GM23338 (cell line): Measurements from ENCODE around the gene COL6A3. TPM values are rescaled to one million over a fixed set of nuclear protein-coding genes. Genes with fewer than 3 reads are reported as not detected.

Experiments used
- ATAC-seq: fragments of 200-7000 bp; cut with Tn5 transposase; 3 replicates; pipeline ENCODE4 v1.9.1; 2020
- DNase-seq: peaks from one replicate; pipeline ENCODE4 v3.0.0-alpha.2; 2015; ENCODE audit warnings: low spot score
- H2AFZ ChIP-seq: fragments of 200-600 bp; sonication (generic); 2 replicates; pipeline ENCODE4 v1.8.0; 2016; ENCODE audit warnings: antibody characterized with exemption, mild to moderate bottlenecking, moderate library complexity
- H3F3A ChIP-seq: fragments of 200-600 bp; sonication (generic); replicated peaks from 2 replicates; pipeline ENCODE4 v1.8.0; 2017; ENCODE audit warnings: antibody characterized with exemption, mixed run types, low read depth
- H3K27ac ChIP-seq: fragments of 200-600 bp; sonication (generic); 2 replicates; pipeline ENCODE4 v1.6.1; 2016; ENCODE audit warnings: low read depth
- H3K27me3 ChIP-seq: fragments of 200-600 bp; sonication (generic); 2 replicates; pipeline ENCODE4 v1.8.0; 2016; ENCODE audit warnings: mild to moderate bottlenecking, mixed run types, moderate library complexity; ENCODE audit not compliant: insufficient read depth
- H3K36me3 ChIP-seq: fragments of 200-600 bp; sonication (generic); 2 replicates; pipeline ENCODE4 v1.8.0; 2016; ENCODE audit warnings: mild to moderate bottlenecking; ENCODE audit not compliant: insufficient read depth
- H3K4me1 ChIP-seq: fragments of 200-600 bp; sonication (generic); 2 replicates; pipeline ENCODE4 v1.8.0; 2016; ENCODE audit warnings: mild to moderate bottlenecking, moderate library complexity; ENCODE audit not compliant: insufficient read depth
- H3K4me2 ChIP-seq: fragments of 200-600 bp; sonication (generic); 2 replicates; pipeline ENCODE4 v1.7.1; 2017; ENCODE audit warnings: mixed run types
- H3K4me3 ChIP-seq: fragments of 200-600 bp; sonication (generic); 2 replicates; pipeline ENCODE4 v1.6.1; 2016; ENCODE audit warnings: mixed run types
- H3K79me2 ChIP-seq: fragments of 200-600 bp; sonication (generic); replicated peaks from 2 replicates; pipeline ENCODE4 v1.8.0; 2017; ENCODE audit warnings: mild to moderate bottlenecking; ENCODE audit not compliant: insufficient read depth
- H3K9me2 ChIP-seq: fragments of 200-600 bp; sonication (generic); 2 replicates; pipeline ENCODE4 v1.8.0; 2017; ENCODE audit not compliant: insufficient read depth
- H4K20me1 ChIP-seq: fragments of 200-600 bp; sonication (generic); replicated peaks from 2 replicates; pipeline ENCODE4 v1.8.0; 2017; ENCODE audit warnings: mild to moderate bottlenecking; ENCODE audit not compliant: insufficient read depth
- H3K27ac Mint-ChIP-seq: 2 replicates; pipeline ENCODE4 v1.8.0; 2020; ENCODE audit warnings: inconsistent platforms, mild to moderate bottlenecking, moderate library complexity, mixed read lengths
- H3K27me3 Mint-ChIP-seq: 3 replicates; pipeline ENCODE4 v1.8.0; 2022; ENCODE audit warnings: low read depth, mild to moderate bottlenecking, moderate library complexity, mixed read lengths, inconsistent platforms; ENCODE audit not compliant: insufficient read depth, poor library complexity
- H3K36me3 Mint-ChIP-seq: 3 replicates; pipeline ENCODE4 v1.8.0; 2021; ENCODE audit warnings: low read depth, mild to moderate bottlenecking, inconsistent platforms, moderate library complexity, mixed read lengths
- H3K4me1 Mint-ChIP-seq: 3 replicates; pipeline ENCODE4 v1.8.0; 2020; ENCODE audit warnings: mild to moderate bottlenecking, inconsistent platforms, mixed read lengths
- H3K4me3 Mint-ChIP-seq: 3 replicates; pipeline ENCODE4 v1.8.0; 2021; ENCODE audit warnings: moderate library complexity, mild to moderate bottlenecking, inconsistent platforms, mixed read lengths
- H3K9me3 Mint-ChIP-seq: 3 replicates; pipeline ENCODE4 v1.8.0; 2020; ENCODE audit warnings: moderate library complexity, mild to moderate bottlenecking, inconsistent platforms, mixed read lengths
- CREB1 ChIP-seq: fragments of 250-450 bp; sonication (Bioruptor Pico); IDR thresholded peaks from 2 replicates; pipeline ENCODE4 v1.5.0; 2020; ENCODE audit warnings: low read depth, mild to moderate bottlenecking, moderate library complexity
- CTCF ChIP-seq, 2 experiments: fragments of 200-600 bp in 1 of 2; sonication (generic) in 1 of 2; conservative IDR thresholded peaks; 2 replicates each; pipeline versions ENCODE4 v1.5.1 to v1.6.1; 2016 to 2017; ENCODE audit warnings: antibody characterized with exemption in 2 of 2, low read depth in 2 of 2, mild to moderate bottlenecking in 2 of 2, moderate library complexity in 1 of 2
- EZH2phosphoT487 ChIP-seq: fragments of 200-600 bp; sonication (generic); IDR thresholded peaks from one replicate; pipeline ENCODE4 v1.8.1; 2018; ENCODE audit warnings: antibody characterized with exemption; ENCODE audit not compliant: unreplicated experiment
- JUNB ChIP-seq: IDR thresholded peaks from one replicate; pipeline ENCODE4 v1.6.1; 2016; ENCODE audit warnings: antibody characterized with exemption; ENCODE audit not compliant: unreplicated experiment
- NANOG ChIP-seq: IDR thresholded peaks from 2 replicates; pipeline ENCODE4 v1.6.1; 2016; ENCODE audit warnings: antibody characterized with exemption, borderline replicate concordance
- POLR2AphosphoS5 ChIP-seq: IDR thresholded peaks from 2 replicates; pipeline ENCODE4 v1.6.1; 2016; ENCODE audit warnings: antibody characterized with exemption, low read depth
- REST ChIP-seq: IDR thresholded peaks from one replicate; pipeline ENCODE4 v1.6.1; 2018; ENCODE audit warnings: antibody characterized with exemption; ENCODE audit not compliant: unreplicated experiment
- STAT1 ChIP-seq: IDR thresholded peaks from one replicate; pipeline ENCODE4 v1.6.1; 2016; ENCODE audit warnings: antibody characterized with exemption; ENCODE audit not compliant: unreplicated experiment
- ZNF331 ChIP-seq: fragments of 250-450 bp; sonication (Bioruptor Pico); IDR thresholded peaks from 2 replicates; pipeline ENCODE4 v1.5.0; 2020; ENCODE audit warnings: low read depth, mild to moderate bottlenecking, moderate library complexity
- ZNF462 ChIP-seq: fragments of 250-450 bp; sonication (Bioruptor Pico); IDR thresholded peaks from 2 replicates; pipeline ENCODE4 v1.5.0; 2020; ENCODE audit warnings: mild to moderate bottlenecking, moderate library complexity
- polyA plus RNA-seq: library from polyadenylated mRNA; unstranded; fragments of >200 nt; fragmentation: Nextera tagmentation; extraction: Ambion mirVana; gene quantifications from 2 replicates; pipeline ENCODE4 v1.2.1, GENCODE V29; 2016
- total RNA-seq: library from RNA; depleted of rRNA; stranded (reverse); fragments of >200 nt; shearing (Covaris generic); gene quantifications from 2 replicates; pipeline ENCODE4 v1.2.3, GENCODE V29; 2014

COL6A3 gene
- total and polyA plus RNA-seq, 2 experiments from 2014 or later = 1.2 to 7.3 TPM

GRCh38 chr2:237423891-237424290 lies 9.9 kb upstream of the COL6A3 start (continued):
- TF ChIP-seq ZNF462 (CRISPR knock-in tag) = no peak
- TF ChIP-seq EZH2phosphoT487 = no peak
- no peak for TF ChIP-seq ZNF331 (CRISPR knock-in tag)
- TF ChIP-seq NANOG = no peak
- no peak for TF ChIP-seq POLR2AphosphoS5
- no peak for TF ChIP-seq JUNB
- no peak for TF ChIP-seq STAT1
- TF ChIP-seq CTCF (conservative IDR thresholded peaks at IDR 0.05; ENCODE audit: low read depth in 2 of 2) = no peak

- no peaks in the 10 kb centered on the region for H3K79me2 ChIP-seq
- no peak overlapping the region for H3K4me3 ChIP-seq
- H3F3A ChIP-seq = no peaks in the 10 kb centered on the region
- H3K4me1 Mint-ChIP-seq = peaks cover 5% of the 10 kb centered on the region
- 0 out of 2 replicates have a peak, but pooled peaks cover 3% of the 10 kb centered on the region for H3K9me2 ChIP-seq
- peaks cover 5% of the 10 kb centered on the region for H3K27me3 Mint-ChIP-seq
- H3K9me3 Mint-ChIP-seq = no peaks in the 10 kb centered on the region
- H3K4me3 Mint-ChIP-seq = no peak overlapping the region; the same call in 2 of the 3 replicates
- no peaks in the 10 kb centered on the region for H3K27me3 ChIP-seq
- H4K20me1 ChIP-seq = no peaks in the 10 kb centered on the region; the same call in 1 of the 2 replicates
- no peaks in the 10 kb centered on the region for H3K36me3 ChIP-seq
- TF ChIP-seq EZH2phosphoT487 (no peak), ZNF331 (CRISPR knock-in tag) (no peak), NANOG (no peak), CTCF (conservative IDR thresholded peaks at IDR 0.05; ENCODE audit: low read depth in 2 of 2) (no peak), REST (no peak), CREB1 (CRISPR knock-in tag) (0 out of 2 replicates have a peak, but pooled peaks have one; percentile 31)
- peak overlapping the region; percentile 82; the same call in 1 of the 2 replicates for H2AFZ ChIP-seq
- 0 out of 2 replicates have a peak overlapping the region, but pooled peaks have one; percentile 34 for H3K4me2 ChIP-seq
- no peak overlapping the region for H3K27ac Mint-ChIP-seq
- H3K36me3 Mint-ChIP-seq = no peaks in the 10 kb centered on the region; the same call in 2 of the 3 replicates
- ATAC-seq = no peak; the same call in 2 of the 3 replicates
- DNase-seq = no peak
- no peak overlapping the region for H3K27ac ChIP-seq
- H3K4me1 ChIP-seq = peaks cover 7% of the 10 kb centered on the region
These were observed 8.3 kb upstream of the COL6A3 start for GRCh38 chr2:237422309-237422708.
